HepG2 (cell line): ENCODE measurements around the gene WDR73. TPM values are rescaled to one million over a fixed set of nuclear protein-coding genes. Genes with fewer than 3 reads are reported as not detected.

Experiments used
- ATAC-seq: fragments of 200-7000 bp; cut with Tn5 transposase; 3 replicates; pipeline ENCODE4 v1.9.1; 2020; ENCODE audit warnings: mild to moderate bottlenecking, moderate library complexity
- BruUV-seq: library from RNA; stranded (reverse); fragments of 400-500 nt; replicated peaks from 2 replicates; lab custom pipeline; 2021; lab: Mats Ljungman, UMichigan
- CTCF ChIA-PET: fragments of 300-600 bp; formaldehyde crosslinking; extraction: SDS; loops from one replicate; lab custom pipeline; 2021; ENCODE audit warnings: low total read pairs, inconsistent platforms, low intra/inter-chr PET ratio; lab: Yijun Ruan, JAX
- POLR2A ChIA-PET: fragments of 350-600 bp; sonication (Branson Sonifier 250); formaldehyde crosslinking; loops from one replicate; lab custom pipeline; 2020; ENCODE audit warnings: antibody characterized with exemption, inconsistent platforms; lab: Yijun Ruan, JAX
- DNase-seq: peaks from one replicate; pipeline ENCODE4 v3.0.0-alpha.2; 2015; ENCODE audit warnings: low spot score
- FAIRE-seq: peaks from 3 replicates; lab custom pipeline; 2011; peaks lifted over from hg19 to GRCh38; lab: Jason Lieb, UNC
- H2AFZ ChIP-seq: one replicate; pipeline ENCODE4 v1.6.1; 2011; ENCODE audit warnings: low read length, inconsistent platforms
- H3K27ac ChIP-seq: fragments of 300-600 bp; 3 replicates; pipeline ENCODE4 v1.8.0; 2011; ENCODE audit warnings: mixed run types, mild to moderate bottlenecking, mixed read lengths, low read length, inconsistent platforms; ENCODE audit not compliant: insufficient read depth; ENCODE audit errors: extremely low read length
- H3K27me3 ChIP-seq, 2 experiments: fragments of 200-600 bp in 1 of 2; 2 replicates in 1 of 2; 3 replicates in 1 of 2; pipeline versions ENCODE4 v1.6.0 to v1.8.0; 2011; ENCODE audit warnings: low read length in 2 of 2, mild to moderate bottlenecking in 2 of 2, moderate library complexity in 2 of 2, inconsistent platforms in 1 of 2; ENCODE audit not compliant: insufficient read depth in 2 of 2, control insufficient read depth in 1 of 2
- H3K36me3 ChIP-seq, 2 experiments: fragments of 200-600 bp in 1 of 2; replicated peaks in 1 of 2; 2 replicates in 1 of 2; 3 replicates in 1 of 2; pipeline versions ENCODE4 v1.5.1 to v1.8.0; 2011; ENCODE audit warnings: low read length in 2 of 2, inconsistent platforms in 1 of 2; ENCODE audit not compliant: insufficient read depth in 2 of 2, control insufficient read depth in 1 of 2
- H3K4me1 ChIP-seq: 2 replicates; pipeline ENCODE4 v1.5.1; 2012; ENCODE audit warnings: low read length, inconsistent platforms; ENCODE audit not compliant: insufficient read depth
- H3K4me2 ChIP-seq: 2 replicates; pipeline ENCODE4 v1.6.0; 2011; ENCODE audit warnings: low read depth, low read length, inconsistent platforms
- H3K4me3 ChIP-seq, 3 experiments: fragments of 200-600 bp in 1 of 3; sonication (generic), shearing (Covaris generic) in 1 of 3; replicated peaks in 1 of 3; 2 replicates each; pipeline ENCODE4 v1.5.1; 2011 to 2016; ENCODE audit warnings: low read length in 3 of 3, inconsistent platforms in 2 of 3, low read depth in 2 of 3, mild to moderate bottlenecking in 2 of 3, control low read depth in 1 of 3, mixed read lengths in 1 of 3; ENCODE audit not compliant: insufficient read depth in 1 of 3
- H3K79me2 ChIP-seq: one replicate; pipeline ENCODE4 v1.6.1; 2011; ENCODE audit warnings: low read length, inconsistent platforms; ENCODE audit not compliant: insufficient read depth
- H3K9ac ChIP-seq: 2 replicates; pipeline ENCODE4 v1.6.0; 2011; ENCODE audit warnings: mild to moderate bottlenecking, low read depth, low read length, inconsistent platforms; ENCODE audit not compliant: insufficient read depth
- H3K9me3 ChIP-seq: 2 replicates; pipeline ENCODE4 v1.5.1; 2012; ENCODE audit warnings: mild to moderate bottlenecking, low read length
- H4K20me1 ChIP-seq: 2 replicates; pipeline ENCODE4 v1.6.0; 2011; ENCODE audit warnings: inconsistent platforms, mild to moderate bottlenecking, low read length, moderate library complexity; ENCODE audit not compliant: insufficient read depth
- CBX1 ChIP-seq: IDR thresholded peaks from one replicate; pipeline ENCODE4 v1.6.1; 2016; ENCODE audit warnings: antibody characterized with exemption, low read depth
- EP300 ChIP-seq, 3 experiments: sonication (generic) in 1 of 3; formaldehyde crosslinking in 1 of 3; IDR thresholded peaks; 2 replicates each; pipeline versions ENCODE4 v1.5.1 to v1.6.1; 2011 to 2020; ENCODE audit warnings: low read depth in 2 of 3, low read length in 2 of 3, borderline replicate concordance in 1 of 3, improper control_type of control experiment in 1 of 3, mild to moderate bottlenecking in 1 of 3, missing genetic modification reagents in 1 of 3, moderate library complexity in 1 of 3
- FOXA1 ChIP-seq, 2 experiments: fragments of 450-650 bp in 1 of 2; sonication (generic) in 1 of 2; formaldehyde crosslinking in 1 of 2; IDR thresholded peaks; 2 replicates each; pipeline versions ENCODE4 v1.4.0 to v1.6.1; 2016 to 2020; ENCODE audit warnings: missing genetic modification reagents in 1 of 2
- FOXM1 ChIP-seq: sonication (generic); formaldehyde crosslinking; IDR thresholded peaks from 2 replicates; pipeline ENCODE4 v1.5.0; 2020; ENCODE audit warnings: missing genetic modification reagents
- ISX ChIP-seq: sonication (generic); formaldehyde crosslinking; conservative IDR thresholded peaks from 2 replicates; pipeline ENCODE4 v1.5.0; 2020; ENCODE audit warnings: missing genetic modification reagents
- NFE2L2 ChIP-seq: fragments of 150-350 bp; IDR thresholded peaks from 2 replicates; pipeline ENCODE4 v1.6.1; 2014; ENCODE audit warnings: low read length
- NKX3-1 ChIP-seq: sonication (generic); formaldehyde crosslinking; IDR thresholded peaks from 2 replicates; pipeline ENCODE4 v1.5.0; 2020; ENCODE audit warnings: missing genetic modification reagents
- STAG1 ChIP-seq: sonication (generic); formaldehyde crosslinking; IDR thresholded peaks from 2 replicates; pipeline ENCODE4 v1.4.0; 2020; ENCODE audit warnings: missing genetic modification reagents
- XRCC5 ChIP-seq: fragments of 200-400 bp; formaldehyde crosslinking; optimal IDR thresholded peaks from 2 replicates; pipeline ENCODE3; 2017; ENCODE audit warnings: mild to moderate bottlenecking, low read length
- ZC3H13 ChIP-seq: sonication (generic); formaldehyde crosslinking; IDR thresholded peaks from 2 replicates; pipeline ENCODE4 v1.8.1; 2023; ENCODE audit warnings: mild to moderate bottlenecking, missing genetic modification reagents, moderate library complexity
- ZFP62 ChIP-seq: sonication (generic); formaldehyde crosslinking; IDR thresholded peaks from 2 replicates; pipeline ENCODE4 v1.4.0; 2020; ENCODE audit warnings: missing genetic modification reagents
- ZKSCAN8 ChIP-seq: IDR thresholded peaks from 2 replicates; pipeline ENCODE4 v1.6.1; 2016; ENCODE audit warnings: borderline replicate concordance, missing genetic modification reagents, missing compliant biosample characterization
- ZNF335 ChIP-seq: sonication (generic); formaldehyde crosslinking; IDR thresholded peaks from 2 replicates; pipeline ENCODE4 v1.4.0; 2020; ENCODE audit warnings: missing genetic modification reagents
- ZNF382 ChIP-seq: sonication (generic); formaldehyde crosslinking; IDR thresholded peaks from 2 replicates; pipeline ENCODE4 v1.5.0; 2020; ENCODE audit warnings: missing genetic modification reagents, mild to moderate bottlenecking, borderline replicate concordance
- ZNF879 ChIP-seq: sonication (generic); formaldehyde crosslinking; IDR thresholded peaks from 2 replicates; pipeline ENCODE4 v1.8.1; 2023; ENCODE audit warnings: missing genetic modification reagents
- ZSCAN22 ChIP-seq: sonication (generic); formaldehyde crosslinking; IDR thresholded peaks from 2 replicates; pipeline ENCODE4 v1.4.0; 2020; ENCODE audit warnings: mild to moderate bottlenecking, missing genetic modification reagents
- ZSCAN30 ChIP-seq: sonication (generic); formaldehyde crosslinking; IDR thresholded peaks from 2 replicates; pipeline ENCODE4 v1.5.0; 2020; ENCODE audit warnings: mild to moderate bottlenecking, missing genetic modification reagents
- WGBS: methylation state at CpG from one replicate; pipeline ENCODE4 v1.1.6; 2017; ENCODE audit warnings: low lambda C conversion rate; 5-methylcytosine and 5-hydroxymethylcytosine counted together
- in situ Hi-C: cut with HindIII; loops from 2 replicates; pipeline ENCODE4 v1.10.0; 2017; ENCODE audit warnings: low pct_unique_long_range_greater_than_20kb; ENCODE audit not compliant: extremely low pct_ligation_motif_present
- intact Hi-C: fragments of 100-400 bp; cut with micrococcal nuclease; formaldehyde crosslinking; loops from one replicate; pipeline ENCODE4 v1.10.0; 2022; ENCODE audit not compliant: unreplicated experiment
- polyA plus RNA-seq, 8 experiments: library from polyadenylated mRNA; depleted of rRNA in 3 of 8; stranded (reverse) in 7 of 8; unstranded in 1 of 8; fragments of >200 nt; fragmentation: Illumina TruSeq in 4 of 8; extraction: Trizol in 4 of 8; gene quantifications; 2 replicates each; pipeline versions ENCODE4 v1.2.1 to v1.2.3, GENCODE V29; 2011 to 2016; ENCODE audit warnings: low read depth in 4 of 8, missing spikeins in 1 of 8, mixed read lengths in 1 of 8; ENCODE audit not compliant: insufficient read depth in 1 of 8
- total RNA-seq, 5 experiments: library from RNA; depleted of rRNA; stranded (reverse); fragments of >200 nt; fragmentation: Illumina TruSeq; extraction: Trizol; gene quantifications; 2 replicates each; pipeline ENCODE4 v1.2.3, GENCODE V29; 2016; ENCODE audit warnings: low read depth in 1 of 5
- TF ChIP-seq, protein P1 (sequence below): sonication (generic); formaldehyde crosslinking; IDR thresholded peaks from 2 replicates; pipeline ENCODE4 v1.4.0; 2020; ENCODE audit warnings: missing genetic modification reagents, mild to moderate bottlenecking, borderline replicate concordance
- TF ChIP-seq, protein P2 (sequence below): sonication (generic); formaldehyde crosslinking; IDR thresholded peaks from 2 replicates; pipeline ENCODE4 v1.8.1; 2023; ENCODE audit warnings: missing genetic modification reagents, inconsistent platforms, borderline replicate concordance
- TF ChIP-seq, protein P3 (sequence below): sonication (generic); formaldehyde crosslinking; IDR thresholded peaks from 2 replicates; pipeline ENCODE4 v1.4.0; 2020; ENCODE audit warnings: mild to moderate bottlenecking, missing genetic modification reagents

Gene WDR73
- total and polyA plus RNA-seq, 2 of the 13 experiments (the other 11 are each of a cell fraction or from before 2014, with no cell fraction given): 20.0 to 35.5 TPM

DNA sequence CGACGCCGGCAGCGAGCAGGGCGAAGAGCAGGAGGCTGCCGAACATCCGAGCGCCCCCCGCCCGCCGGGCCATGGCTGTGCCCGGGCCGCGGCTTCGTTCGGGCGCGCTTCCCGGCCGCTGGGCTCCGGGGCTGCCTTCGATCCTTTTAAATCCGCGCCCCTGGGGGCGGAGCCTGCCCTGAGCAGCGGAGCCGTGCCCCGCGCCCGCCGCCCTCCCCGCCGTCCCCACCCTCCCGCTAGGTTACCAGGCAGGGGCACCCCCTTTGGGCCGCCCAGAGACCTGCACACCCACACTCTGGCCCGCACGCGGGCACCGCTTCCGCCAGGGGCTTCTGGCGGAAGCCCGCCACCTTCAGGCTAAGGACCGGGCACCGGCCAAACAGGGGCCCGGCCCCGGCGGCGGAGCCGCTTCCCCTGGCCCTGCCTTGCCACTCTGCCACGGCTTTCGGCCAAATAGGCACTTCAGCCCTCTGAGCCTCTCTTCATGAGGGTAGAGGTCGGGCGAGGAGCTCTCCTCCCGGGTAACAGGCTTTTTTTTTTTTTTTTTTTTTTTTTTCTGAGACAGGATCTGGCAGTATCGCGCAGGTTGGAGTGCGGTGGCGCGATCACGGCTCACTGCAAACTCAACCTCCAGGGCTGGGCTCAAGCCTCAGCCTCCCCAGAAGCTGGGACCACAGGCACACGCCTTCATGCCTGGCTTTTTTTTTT is 4.2 kb upstream of the WDR73 start, which contains the start of gene NMB:
NMB (minus strand) TSS at position 120 of the 708 bp plus-strand sequence; CDS start at position 73, 47 bp downstream.
- peak; percentile 85 for ATAC-seq
- intact Hi-C loops (loop anchor here (1.0 to 10.0 kb wide), 5 partner anchors 59 to 271 kb away; partner anchors contain the start of genes ALPK3 and SEC11A), in situ Hi-C loops (loop anchor here (5.0 to 10.0 kb wide), 2 partner anchors 71 to 267 kb away; no protein-coding TSS in a partner anchor)
- Histone ChIP-seq H2AFZ (peak within 1 kb of the TSS; percentile 76), H3K79me2 (peaks cover 6% of the 10 kb centered on the region), H3K36me3 (no peaks in the 10 kb centered on the region), H3K4me2 (peak within 1 kb of the TSS; percentile 87), H3K9ac (peak within 1 kb of the TSS; percentile 74), H3K4me1 (peaks cover 52% of the 10 kb centered on the region), H3K4me3 (peak within 1 kb of the TSS; percentile 52 to 75 (median 57)), H4K20me1 (no peaks in the 10 kb centered on the region), H3K9me3 (no peaks in the 10 kb centered on the region), H3K27ac (peak within 1 kb of the TSS; percentile 78), H3K27me3 (no peaks in the 10 kb centered on the region; a peak in 1 of 5 replicates)
- FAIRE-seq: no peak
- DNase-seq: peak; percentile 81
- POLR2A ChIA-PET: interaction anchor here (0.7 to 2.6 kb wide), 12 partner anchors 15 to 1017 kb away, joined by 3 to 11 read pairs (median 4); partner anchors contain the start of genes SEC11A and ZSCAN2
- CTCF ChIA-PET: interaction anchor here (1.2 to 2.4 kb wide), 2 partner anchors 59 to 71 kb away, joined by 4 to 34 read pairs; partner anchors contain the start of gene ZSCAN2
- BruUV-seq: no TSS peak
- WGBS: 6% methylated on average over 14 of the region's 61 CpGs
- TF ChIP-seq ZNF879: no peak
- TF ChIP-seq XRCC5: peak; percentile 90
- TF ChIP-seq, protein P1, sequence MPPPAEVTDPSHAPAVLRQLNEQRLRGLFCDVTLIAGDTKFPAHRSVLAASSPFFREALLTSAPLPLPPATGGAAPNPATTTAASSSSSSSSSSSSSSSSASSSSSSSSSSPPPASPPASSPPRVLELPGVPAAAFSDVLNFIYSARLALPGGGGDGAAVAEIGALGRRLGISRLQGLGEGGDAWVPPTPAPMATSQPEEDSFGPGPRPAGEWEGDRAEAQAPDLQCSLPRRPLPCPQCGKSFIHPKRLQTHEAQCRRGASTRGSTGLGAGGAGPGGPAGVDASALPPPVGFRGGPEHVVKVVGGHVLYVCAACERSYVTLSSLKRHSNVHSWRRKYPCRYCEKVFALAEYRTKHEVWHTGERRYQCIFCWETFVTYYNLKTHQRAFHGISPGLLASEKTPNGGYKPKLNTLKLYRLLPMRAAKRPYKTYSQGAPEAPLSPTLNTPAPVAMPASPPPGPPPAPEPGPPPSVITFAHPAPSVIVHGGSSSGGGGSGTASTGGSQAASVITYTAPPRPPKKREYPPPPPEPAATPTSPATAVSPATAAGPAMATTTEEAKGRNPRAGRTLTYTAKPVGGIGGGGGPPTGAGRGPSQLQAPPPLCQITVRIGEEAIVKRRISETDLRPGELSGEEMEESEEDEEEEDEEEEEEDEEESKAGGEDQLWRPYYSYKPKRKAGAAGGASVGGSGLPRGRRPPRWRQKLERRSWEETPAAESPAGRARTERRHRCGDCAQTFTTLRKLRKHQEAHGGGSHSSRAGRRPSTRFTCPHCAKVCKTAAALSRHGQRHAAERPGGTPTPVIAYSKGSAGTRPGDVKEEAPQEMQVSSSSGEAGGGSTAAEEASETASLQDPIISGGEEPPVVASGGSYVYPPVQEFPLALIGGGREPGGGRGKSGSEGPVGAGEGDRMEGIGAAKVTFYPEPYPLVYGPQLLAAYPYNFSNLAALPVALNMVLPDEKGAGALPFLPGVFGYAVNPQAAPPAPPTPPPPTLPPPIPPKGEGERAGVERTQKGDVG (CRISPR knock-in tag): no peak
- TF ChIP-seq ZSCAN22 (CRISPR knock-in tag): no peak
- TF ChIP-seq ZKSCAN8 (CRISPR knock-in tag): no peak
- TF ChIP-seq CBX1: no peak
- no peak for TF ChIP-seq ZNF382
- TF ChIP-seq ZFP62 (CRISPR knock-in tag): no peak
- TF ChIP-seq ISX (CRISPR knock-in tag): no peak
- TF ChIP-seq FOXM1 (CRISPR knock-in tag): no peak
- TF ChIP-seq ZNF335: no peak
- no peak for TF ChIP-seq EP300 (IDR thresholded peaks at IDR 0.05; ENCODE audit: low read depth in 2 of 2, low read length in 2 of 2)
- TF ChIP-seq EP300 (CRISPR knock-in tag; IDR thresholded peaks at IDR 0.05; ENCODE audit: borderline replicate concordance): no peak
- no peak for TF ChIP-seq NFE2L2
- TF ChIP-seq NKX3-1 (CRISPR knock-in tag): no peak
- no peak for TF ChIP-seq ZC3H13 (CRISPR knock-in tag)
- no peak for TF ChIP-seq FOXA1 (IDR thresholded peaks at IDR 0.05)
- TF ChIP-seq FOXA1 (CRISPR knock-in tag; IDR thresholded peaks at IDR 0.05): no peak
- TF ChIP-seq, protein P2, sequence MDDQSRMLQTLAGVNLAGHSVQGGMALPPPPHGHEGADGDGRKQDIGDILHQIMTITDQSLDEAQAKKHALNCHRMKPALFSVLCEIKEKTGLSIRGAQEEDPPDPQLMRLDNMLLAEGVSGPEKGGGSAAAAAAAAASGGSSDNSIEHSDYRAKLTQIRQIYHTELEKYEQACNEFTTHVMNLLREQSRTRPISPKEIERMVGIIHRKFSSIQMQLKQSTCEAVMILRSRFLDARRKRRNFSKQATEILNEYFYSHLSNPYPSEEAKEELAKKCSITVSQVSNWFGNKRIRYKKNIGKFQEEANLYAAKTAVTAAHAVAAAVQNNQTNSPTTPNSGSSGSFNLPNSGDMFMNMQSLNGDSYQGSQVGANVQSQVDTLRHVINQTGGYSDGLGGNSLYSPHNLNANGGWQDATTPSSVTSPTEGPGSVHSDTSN (CRISPR knock-in tag): no peak
- TF ChIP-seq STAG1 (CRISPR knock-in tag): peak; percentile 52
- TF ChIP-seq ZSCAN30 (CRISPR knock-in tag): no peak
- TF ChIP-seq, protein P3, sequence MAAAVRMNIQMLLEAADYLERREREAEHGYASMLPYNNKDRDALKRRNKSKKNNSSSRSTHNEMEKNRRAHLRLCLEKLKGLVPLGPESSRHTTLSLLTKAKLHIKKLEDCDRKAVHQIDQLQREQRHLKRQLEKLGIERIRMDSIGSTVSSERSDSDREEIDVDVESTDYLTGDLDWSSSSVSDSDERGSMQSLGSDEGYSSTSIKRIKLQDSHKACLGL (CRISPR knock-in tag): no peak
